ENCODE measurements around the gene PPP4R2.

Gene PPP4R2

DNA sequence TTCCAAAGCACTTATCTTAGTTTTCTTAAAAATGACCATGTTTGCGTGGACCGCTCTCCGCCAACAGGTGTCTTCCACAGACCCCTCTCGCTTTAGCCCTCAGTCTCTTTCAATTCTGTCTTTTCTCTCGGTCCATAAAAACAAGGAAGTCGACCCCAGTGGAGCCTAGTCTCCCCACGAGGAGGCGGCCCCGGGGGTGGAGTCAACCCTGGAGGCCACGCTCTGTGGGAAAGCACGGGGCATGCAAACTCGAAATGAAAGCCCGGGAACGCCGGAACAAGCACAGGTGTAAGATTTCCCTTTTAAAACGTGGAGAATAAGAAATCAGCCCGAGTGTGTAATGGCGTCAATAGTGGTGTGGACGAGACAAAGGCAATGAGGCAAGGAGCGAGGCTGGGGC, 113.9 kb downstream of the PPP4R2 start:
- H3K27me3 ChIP-seq (ENCODE audit: control insufficient read depth in 1 of 2, insufficient read depth in 2 of 2, low read length in 2 of 2): peaks cover 0 to 2% of the 10 kb centered on the region in 2 donors
- no peak overlapping the region for H3K9ac ChIP-seq (ENCODE audit: low read length in 2 of 2)
- no peaks in the 10 kb centered on the region for H3K4me1 ChIP-seq (ENCODE audit: control insufficient read depth, insufficient read depth, low read length)
- no peak overlapping the region for H3K27ac ChIP-seq (ENCODE audit: low read length)
- no peak overlapping the region for H3K4me3 ChIP-seq (ENCODE audit: low read length in 2 of 2)
- no peaks in the 10 kb centered on the region for H3K9me3 ChIP-seq (ENCODE audit: control insufficient read depth in 2 of 2, low read length in 2 of 2)
- H3K36me3 ChIP-seq (ENCODE audit: control insufficient read depth in 2 of 2, insufficient read depth in 2 of 2, low read length in 2 of 2): no peaks in the 10 kb centered on the region

- no peaks in the 10 kb centered on the region for H3K9me3 ChIP-seq (ENCODE audit: control insufficient read depth in 2 of 2, low read length in 2 of 2)
- H3K4me3 ChIP-seq (ENCODE audit: low read length in 2 of 2): no peak overlapping the region
- H3K36me3 ChIP-seq (ENCODE audit: control insufficient read depth in 2 of 2, insufficient read depth in 2 of 2, low read length in 2 of 2): no peaks in the 10 kb centered on the region
- no peak overlapping the region for H3K27ac ChIP-seq (ENCODE audit: low read length)
- peaks cover 0 to 2% of the 10 kb centered on the region in 2 donors for H3K27me3 ChIP-seq (ENCODE audit: control insufficient read depth in 1 of 2, insufficient read depth in 2 of 2, low read length in 2 of 2)
- H3K9ac ChIP-seq (ENCODE audit: low read length in 2 of 2): no peak overlapping the region
- no peaks in the 10 kb centered on the region for H3K4me1 ChIP-seq (ENCODE audit: control insufficient read depth, insufficient read depth, low read length)
Observed at GRCh38 chr3:73114711-73115110, 118.1 kb downstream of the PPP4R2 start.

- Histone ChIP-seq H3K4me1 (ENCODE audit: control insufficient read depth, insufficient read depth, low read length) (no peaks in the 10 kb centered on the region), H3K9ac (ENCODE audit: low read length in 2 of 2) (no peak overlapping the region), H3K9me3 (ENCODE audit: control insufficient read depth in 2 of 2, low read length in 2 of 2) (no peaks in the 10 kb centered on the region), H3K27me3 (ENCODE audit: control insufficient read depth in 1 of 2, insufficient read depth in 2 of 2, low read length in 2 of 2) (peaks cover 0 to 2% of the 10 kb centered on the region in 2 donors), H3K36me3 (ENCODE audit: control insufficient read depth in 2 of 2, insufficient read depth in 2 of 2, low read length in 2 of 2) (no peaks in the 10 kb centered on the region), H3K4me3 (ENCODE audit: low read length in 2 of 2) (no peak overlapping the region), H3K27ac (ENCODE audit: low read length) (no peak overlapping the region)
Observed at GRCh38 chr3:73115806-73116205, 119.2 kb downstream of the PPP4R2 start.

Measured in stomach smooth muscle (tissue), 2 donors.